DND-41 (cell line): Measurements from ENCODE around the gene STARD7.

Experiments used
- ATAC-seq: fragments of 200-7000 bp; cut with Tn5 transposase; 3 replicates; pipeline ENCODE4 v1.9.1; 2021; ENCODE audit warnings: low read depth; ENCODE audit not compliant: insufficient read depth
- DNase-seq: peaks from one replicate; pipeline ENCODE4 v3.0.0-alpha.2; 2020
- H2AFZ ChIP-seq: 2 replicates; pipeline ENCODE4 v1.6.0; 2012; ENCODE audit warnings: low read depth, low read length
- H3K27ac ChIP-seq: 2 replicates; pipeline ENCODE4 v1.5.1; 2012; ENCODE audit warnings: low read length, inconsistent platforms
- H3K27me3 ChIP-seq: fragments of 200-600 bp; sonication (generic); 2 replicates; pipeline ENCODE4 v1.6.0; 2012; ENCODE audit warnings: low read length, mild to moderate bottlenecking, inconsistent platforms; ENCODE audit not compliant: insufficient read depth, poor library complexity
- H3K36me3 ChIP-seq: 2 replicates; pipeline ENCODE4 v1.5.1; 2012; ENCODE audit warnings: low read length, inconsistent platforms; ENCODE audit not compliant: insufficient read depth
- H3K4me1 ChIP-seq: 2 replicates; pipeline ENCODE4 v1.5.1; 2012; ENCODE audit warnings: mild to moderate bottlenecking, low read length; ENCODE audit not compliant: insufficient read depth
- H3K4me2 ChIP-seq: 2 replicates; pipeline ENCODE4 v1.6.0; 2012; ENCODE audit warnings: mild to moderate bottlenecking, moderate library complexity, low read length, inconsistent platforms; ENCODE audit not compliant: insufficient read depth
- H3K4me3 ChIP-seq, 2 experiments: fragments of 200-600 bp in 1 of 2; shearing (Covaris generic) in 1 of 2; 2 replicates each; pipeline ENCODE4 v1.5.1; 2012 to 2016; ENCODE audit warnings: inconsistent platforms in 2 of 2, low read length in 2 of 2, mild to moderate bottlenecking in 2 of 2, low read depth in 1 of 2, moderate library complexity in 1 of 2
- H3K79me2 ChIP-seq: 2 replicates; pipeline ENCODE4 v1.6.0; 2012; ENCODE audit warnings: low read length, inconsistent platforms; ENCODE audit not compliant: insufficient read depth
- H3K9ac ChIP-seq: 2 replicates; pipeline ENCODE4 v1.6.0; 2012; ENCODE audit warnings: low read depth, mild to moderate bottlenecking, inconsistent platforms, low read length, moderate library complexity
- H3K9me3 ChIP-seq: 2 replicates; pipeline ENCODE4 v1.5.1; 2012; ENCODE audit warnings: low read length, moderate library complexity, mild to moderate bottlenecking, inconsistent platforms; ENCODE audit not compliant: insufficient read depth, severe bottlenecking
- H4K20me1 ChIP-seq: 2 replicates; pipeline ENCODE4 v1.6.0; 2012; ENCODE audit warnings: low read length; ENCODE audit not compliant: insufficient read depth
- CTCF ChIP-seq: IDR thresholded peaks from 2 replicates; pipeline ENCODE4 v1.5.1; 2012; ENCODE audit warnings: borderline replicate concordance, low read length, moderate library complexity, mild to moderate bottlenecking; ENCODE audit not compliant: poor library complexity, severe bottlenecking; ENCODE audit errors: extremely low read depth
- EZH2 ChIP-seq: IDR thresholded peaks from 3 replicates; pipeline ENCODE4 v1.6.1; 2012; ENCODE audit warnings: borderline replicate concordance, low read depth, mild to moderate bottlenecking, moderate library complexity, low read length, inconsistent platforms; ENCODE audit not compliant: severe bottlenecking

The STARD7 gene

GRCh38 chr2:96159084-96159830 lies 49.4 kb downstream of the STARD7 start:
- no peak for TF ChIP-seq EZH2
- no peak for TF ChIP-seq CTCF
- H3K9ac ChIP-seq: no peak overlapping the region
- no peak overlapping the region for H3K27ac ChIP-seq
- no peak overlapping the region for H2AFZ ChIP-seq
- no peaks in the 10 kb centered on the region for H4K20me1 ChIP-seq
- no peak overlapping the region for H3K4me2 ChIP-seq
- no peaks in the 10 kb centered on the region for H3K36me3 ChIP-seq
- ATAC-seq (no peak), DNase-seq (peak; percentile 43)
- no peak overlapping the region for H3K4me3 ChIP-seq
- H3K79me2 ChIP-seq: no peaks in the 10 kb centered on the region
- H3K27me3 ChIP-seq: no peaks in the 10 kb centered on the region
- peaks cover 29% of the 10 kb centered on the region for H3K4me1 ChIP-seq
- H3K9me3 ChIP-seq: no peaks in the 10 kb centered on the region

- Histone ChIP-seq H3K4me2 (no peak overlapping the region), H3K79me2 (no peaks in the 10 kb centered on the region), H3K9me3 (no peaks in the 10 kb centered on the region), H3K9ac (no peak overlapping the region), H3K4me1 (peaks cover 22% of the 10 kb centered on the region), H3K36me3 (no peaks in the 10 kb centered on the region), H4K20me1 (no peaks in the 10 kb centered on the region), H3K4me3 (no peak overlapping the region), H3K27ac (no peak overlapping the region), H2AFZ (no peak overlapping the region), H3K27me3 (no peaks in the 10 kb centered on the region)
- DNase-seq (no peak), ATAC-seq (no peak)
- no peak for TF ChIP-seq EZH2
- TF ChIP-seq CTCF: no peak
Observed at GRCh38 chr2:96158554-96158940, 50.1 kb downstream of the STARD7 start.

- Histone ChIP-seq H3K27me3 (no peaks in the 10 kb centered on the region), H3K4me2 (no peak overlapping the region), H3K4me3 (no peak overlapping the region), H3K4me1 (peaks cover 16% of the 10 kb centered on the region), H3K9me3 (no peaks in the 10 kb centered on the region), H4K20me1 (no peaks in the 10 kb centered on the region; the same call in 1 of the 2 replicates), H3K79me2 (no peaks in the 10 kb centered on the region), H2AFZ (no peak overlapping the region), H3K36me3 (no peaks in the 10 kb centered on the region), H3K27ac (no peak overlapping the region), H3K9ac (no peak overlapping the region)
- TF ChIP-seq EZH2: no peak
- no peak for TF ChIP-seq CTCF
- ATAC-seq (peak; percentile 11; the same call in 1 of the 3 replicates), DNase-seq (no peak)
Observed at GRCh38 chr2:96157649-96158553, 50.7 kb downstream of the STARD7 start.
